Measurements from ENCODE around the gene CDH23.

DNA sequence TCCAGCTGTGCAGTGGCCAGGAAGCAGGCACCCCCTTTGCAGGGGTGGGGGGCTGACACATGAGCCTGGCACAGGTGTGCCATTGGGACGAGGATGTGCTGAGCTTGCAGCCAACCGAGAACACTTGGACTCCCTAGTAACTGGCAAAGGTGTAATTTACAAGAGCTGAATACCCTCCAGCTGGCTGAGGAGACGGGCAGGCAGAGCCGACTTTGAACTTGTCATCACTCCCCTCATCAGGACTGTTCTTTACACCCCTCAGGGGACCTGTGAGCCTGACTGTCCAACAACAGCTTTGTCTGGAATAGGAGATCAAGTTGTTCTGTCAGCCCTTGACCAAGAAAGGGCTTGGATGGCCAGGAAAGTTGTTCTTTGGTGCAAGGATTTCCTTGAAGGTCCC is 61.2 kb downstream of the CDH23 start:
- TF ChIP-seq, protein P1, sequence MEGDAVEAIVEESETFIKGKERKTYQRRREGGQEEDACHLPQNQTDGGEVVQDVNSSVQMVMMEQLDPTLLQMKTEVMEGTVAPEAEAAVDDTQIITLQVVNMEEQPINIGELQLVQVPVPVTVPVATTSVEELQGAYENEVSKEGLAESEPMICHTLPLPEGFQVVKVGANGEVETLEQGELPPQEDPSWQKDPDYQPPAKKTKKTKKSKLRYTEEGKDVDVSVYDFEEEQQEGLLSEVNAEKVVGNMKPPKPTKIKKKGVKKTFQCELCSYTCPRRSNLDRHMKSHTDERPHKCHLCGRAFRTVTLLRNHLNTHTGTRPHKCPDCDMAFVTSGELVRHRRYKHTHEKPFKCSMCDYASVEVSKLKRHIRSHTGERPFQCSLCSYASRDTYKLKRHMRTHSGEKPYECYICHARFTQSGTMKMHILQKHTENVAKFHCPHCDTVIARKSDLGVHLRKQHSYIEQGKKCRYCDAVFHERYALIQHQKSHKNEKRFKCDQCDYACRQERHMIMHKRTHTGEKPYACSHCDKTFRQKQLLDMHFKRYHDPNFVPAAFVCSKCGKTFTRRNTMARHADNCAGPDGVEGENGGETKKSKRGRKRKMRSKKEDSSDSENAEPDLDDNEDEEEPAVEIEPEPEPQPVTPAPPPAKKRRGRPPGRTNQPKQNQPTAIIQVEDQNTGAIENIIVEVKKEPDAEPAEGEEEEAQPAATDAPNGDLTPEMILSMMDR (conservative IDR thresholded peaks at IDR 0.05 in 1 of 2, IDR thresholded peaks at IDR 0.05 in 1 of 2; ENCODE audit: low read depth in 1 of 2, low read length in 2 of 2) = no peak
- no peak for TF ChIP-seq EZH2 (IDR thresholded peaks at IDR 0.05; ENCODE audit: low read length, missing control alignments)

Measured in fibroblast of lung (primary cell).